ENCODE data around the gene ARHGAP15.

The ARHGAP15 gene

DNA sequence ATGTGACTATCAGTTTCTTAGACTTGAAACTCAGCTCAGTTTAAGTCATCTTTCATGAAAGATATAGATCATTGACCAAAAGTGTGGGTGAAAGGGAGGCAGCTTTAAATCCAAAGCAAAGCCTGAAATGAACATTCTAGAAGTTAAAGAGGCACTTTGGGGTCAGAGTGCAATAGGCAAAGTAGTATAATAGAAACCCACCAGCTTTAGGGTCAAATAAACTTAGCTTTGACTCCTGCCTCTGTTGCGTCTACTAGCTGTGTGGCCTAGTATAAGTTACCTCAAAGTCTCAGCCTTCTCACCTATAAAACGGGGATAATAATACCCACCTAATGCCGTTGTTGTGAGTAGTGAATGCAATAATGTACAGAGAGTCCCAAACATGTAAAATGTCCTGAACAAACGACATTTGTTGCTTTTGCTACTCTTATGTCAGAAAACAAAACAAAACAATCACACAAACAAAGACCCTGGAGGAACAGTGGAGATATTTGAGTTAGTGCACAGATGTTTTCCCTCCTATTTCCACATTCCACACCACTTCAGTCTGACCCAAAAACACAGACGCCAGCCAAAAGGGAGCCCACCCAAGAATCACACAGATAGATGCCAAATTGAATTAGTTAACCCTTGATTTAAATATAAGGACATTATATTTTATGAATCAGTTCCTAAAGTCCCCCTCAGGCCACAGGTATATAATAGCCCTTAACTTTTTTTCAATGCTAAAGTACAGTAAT lies 657.0 kb downstream of the ARHGAP15 start:
- no peak for DNase-seq

DNA sequence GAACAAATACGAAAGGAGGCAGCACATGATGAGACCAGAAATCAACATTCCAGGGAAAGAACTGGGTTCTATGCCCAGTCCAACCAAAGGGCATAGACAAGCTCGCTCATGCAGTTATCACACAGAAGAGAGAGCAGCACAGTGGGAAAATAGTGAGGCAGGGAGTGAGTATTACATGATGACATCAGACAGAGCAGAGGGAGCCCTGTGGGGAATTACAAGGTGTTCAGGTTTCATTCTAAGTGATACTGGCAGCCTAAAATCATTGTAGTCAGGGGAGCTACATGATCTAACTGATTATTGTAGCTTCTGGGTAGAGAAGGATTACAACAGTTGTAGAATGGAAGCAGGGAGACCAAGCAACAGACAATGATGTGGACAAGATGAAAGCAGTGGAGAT lies 658.5 kb downstream of the ARHGAP15 start:
- no peak for DNase-seq

DNA sequence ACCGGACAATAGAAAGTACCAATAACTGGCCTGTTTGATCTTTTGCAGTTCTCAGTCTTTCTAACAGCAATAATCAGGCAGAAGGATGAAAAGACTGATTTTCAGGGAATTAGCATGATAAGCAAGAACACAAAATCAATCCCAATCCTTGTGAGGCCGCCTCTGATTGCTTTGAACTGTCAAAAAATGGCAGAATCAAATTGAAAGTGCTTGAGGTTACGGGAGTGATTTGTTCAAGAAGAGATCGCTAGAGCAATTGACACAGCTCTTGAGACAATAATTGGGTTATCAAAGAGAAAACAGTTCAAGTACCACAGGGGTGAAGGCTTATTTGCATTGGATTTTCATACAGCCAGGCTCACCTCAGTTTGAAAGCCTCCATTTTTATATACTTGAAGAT lies 663.4 kb downstream of the ARHGAP15 start:
- DNase-seq: no peak

DNA sequence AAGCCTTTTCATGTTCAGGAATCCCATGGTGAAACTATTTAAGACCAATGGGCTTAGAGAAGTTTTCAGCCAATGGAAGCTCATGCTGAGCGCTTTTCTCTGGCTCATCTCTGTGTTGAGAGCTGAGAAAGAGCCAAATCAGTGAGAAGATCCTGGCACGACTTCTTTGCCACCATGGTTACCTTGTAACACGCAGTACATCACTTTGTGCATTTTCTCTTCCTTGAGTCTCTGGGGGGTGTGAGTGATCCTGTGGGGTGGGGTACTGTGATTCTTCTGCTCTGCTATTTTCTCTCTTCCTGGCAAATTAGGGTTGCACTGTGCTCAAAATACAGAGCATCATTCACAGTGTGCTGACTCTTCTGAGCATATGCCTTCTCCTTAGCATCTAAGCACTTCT lies 664.2 kb downstream of the ARHGAP15 start:
- no peak for DNase-seq

DNA sequence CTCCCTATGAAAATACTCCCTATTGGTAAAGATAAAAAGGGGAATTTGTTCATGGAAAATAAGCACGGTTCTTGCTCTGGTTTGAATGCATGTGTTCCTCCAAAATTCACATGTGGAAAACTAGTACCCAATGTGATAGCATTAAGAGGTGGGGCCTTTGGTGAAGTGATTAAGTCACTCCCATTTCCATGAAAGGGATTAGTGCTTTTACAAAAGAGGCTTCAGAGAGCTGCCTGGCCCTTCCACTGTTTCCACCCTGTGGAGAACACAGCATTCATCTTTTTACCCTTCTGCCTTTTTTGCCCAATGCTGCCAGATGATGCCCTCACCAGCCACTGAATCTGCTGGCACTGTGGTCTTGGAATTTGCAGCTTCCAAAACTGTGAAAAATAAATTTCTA lies 666.8 kb downstream of the ARHGAP15 start:
- DNase-seq: no peak

DNA sequence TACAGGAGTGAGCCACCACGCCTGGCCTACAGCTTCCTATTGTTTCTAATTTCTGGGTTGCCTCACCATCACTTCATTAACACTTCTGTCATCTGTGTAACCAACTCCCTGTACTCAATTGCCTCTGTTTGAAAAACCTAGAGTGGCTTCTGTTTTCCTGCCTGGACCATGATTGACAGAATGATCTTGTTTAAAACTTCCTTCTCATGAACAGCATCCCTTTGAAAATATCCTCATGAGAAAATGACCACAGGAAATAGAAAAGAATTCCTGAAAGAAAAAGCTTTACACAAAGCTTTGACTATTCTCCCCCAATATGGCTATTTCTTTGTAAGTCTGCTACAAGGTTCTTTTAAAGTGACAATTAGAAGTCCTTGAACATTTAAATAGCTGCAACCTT lies 672.3 kb downstream of the ARHGAP15 start:
- DNase-seq: no peak

DNA sequence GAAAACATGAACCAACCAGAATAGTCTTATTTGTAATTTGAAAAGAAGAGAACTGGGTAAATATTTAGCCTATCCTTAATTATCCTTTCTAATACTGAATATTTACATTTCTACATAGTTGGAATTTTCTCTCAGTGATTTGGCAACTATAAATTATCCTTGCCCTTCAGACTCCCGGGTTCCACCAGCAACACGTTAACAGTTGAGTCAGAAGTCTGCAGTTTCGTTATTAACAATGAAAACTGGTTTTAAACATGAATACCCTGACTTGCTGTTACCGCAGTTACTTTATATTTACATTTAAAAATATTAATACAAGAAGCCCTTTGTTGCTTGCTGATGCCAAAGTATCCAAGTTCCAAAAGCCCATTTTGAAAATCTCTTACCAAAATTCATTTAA lies 673.0 kb downstream of the ARHGAP15 start:
- no peak for DNase-seq

DNA sequence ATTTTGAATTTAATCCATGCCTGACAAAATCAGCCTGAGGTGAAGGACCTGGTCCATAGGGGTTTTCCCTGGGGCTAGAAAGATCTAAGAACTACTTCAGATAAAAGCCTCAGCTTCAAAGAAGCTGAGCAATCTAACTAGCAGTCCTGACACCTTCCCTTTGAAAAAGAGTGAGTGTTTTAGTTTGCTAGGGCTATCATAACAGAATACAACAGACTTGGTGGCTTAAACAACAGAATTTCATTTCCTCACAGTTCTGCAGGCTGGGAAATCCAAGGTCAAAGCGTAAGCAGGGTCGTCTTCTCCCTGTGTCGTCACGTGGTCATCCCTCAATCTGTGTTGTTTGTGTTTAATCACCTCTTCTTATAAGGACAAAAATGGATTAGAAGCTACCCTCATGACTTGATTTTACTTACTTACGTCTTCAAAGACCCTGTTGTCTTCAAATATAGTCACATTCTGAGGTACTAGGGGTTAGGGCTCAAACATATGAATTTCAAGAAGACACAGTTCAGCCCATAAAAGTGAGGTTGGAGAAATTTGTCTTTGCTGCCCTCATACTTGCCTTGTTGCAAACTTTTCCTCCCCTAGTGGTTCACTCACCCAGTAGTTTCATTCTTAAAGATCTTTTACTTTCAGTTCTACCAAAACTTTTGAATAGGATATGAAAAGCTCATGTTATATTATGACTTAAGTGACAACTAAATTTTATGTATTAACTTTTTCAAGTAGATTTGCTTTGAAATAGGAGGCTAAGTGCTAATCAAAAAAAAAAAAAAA lies 673.8 kb downstream of the ARHGAP15 start:
- no peak for DNase-seq

DNA sequence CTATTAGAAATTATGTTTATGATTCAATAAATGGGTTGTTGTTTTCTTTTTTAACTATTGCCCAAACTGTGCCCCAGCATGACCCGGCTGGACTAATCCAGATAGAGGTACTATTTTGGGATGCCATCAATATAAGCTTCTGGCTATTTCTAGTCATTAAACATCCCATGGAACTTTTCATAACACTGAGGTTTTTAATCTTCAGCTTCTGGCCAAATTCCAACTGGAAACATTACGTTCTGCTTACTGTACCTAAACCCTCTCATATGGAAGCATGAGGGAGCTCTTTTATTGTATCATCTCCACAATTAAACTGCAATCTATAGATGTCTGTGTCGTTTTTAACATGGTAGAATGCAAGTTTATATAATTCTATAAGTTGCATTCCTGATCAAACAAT lies 674.7 kb downstream of the ARHGAP15 start:
- DNase-seq: no peak

DNA sequence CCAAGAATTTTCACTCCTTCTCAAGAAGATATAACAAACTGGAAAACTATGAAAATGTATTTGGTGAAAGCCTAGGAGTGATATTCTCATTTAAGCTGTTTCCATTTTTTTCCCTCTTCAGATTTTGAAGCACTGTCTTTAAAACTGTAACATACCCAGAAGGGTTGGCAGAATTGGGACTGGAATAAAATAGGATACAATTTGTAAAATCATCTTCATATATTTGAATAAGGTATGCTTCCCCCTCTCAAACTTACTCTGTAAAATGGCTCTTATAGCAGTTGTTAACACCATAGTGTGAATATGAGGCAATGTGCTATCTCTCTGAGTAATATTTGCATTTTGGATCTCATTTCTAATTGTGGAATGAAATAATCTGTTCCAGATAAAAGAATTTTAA lies 676.4 kb downstream of the ARHGAP15 start:
- no peak for DNase-seq

DNA sequence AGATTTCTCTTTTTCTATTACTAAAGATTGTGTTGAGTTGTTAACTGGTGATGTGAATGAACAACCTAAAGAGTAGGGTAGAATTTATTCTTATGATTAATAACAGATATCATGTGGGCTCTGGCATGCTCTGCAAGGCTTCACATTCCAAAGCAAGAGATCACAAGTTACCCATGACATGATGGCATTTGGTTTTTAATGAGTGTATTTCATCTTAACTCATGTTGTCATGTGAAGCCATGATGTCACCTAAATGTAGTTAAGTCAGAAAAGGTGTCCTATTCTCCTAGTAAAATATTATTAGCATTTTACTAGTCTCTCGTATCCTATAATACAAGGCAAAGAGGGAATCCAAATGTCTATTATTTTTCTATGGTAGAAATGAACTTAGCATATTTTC lies 678.0 kb downstream of the ARHGAP15 start:
- DNase-seq: no peak

DNA sequence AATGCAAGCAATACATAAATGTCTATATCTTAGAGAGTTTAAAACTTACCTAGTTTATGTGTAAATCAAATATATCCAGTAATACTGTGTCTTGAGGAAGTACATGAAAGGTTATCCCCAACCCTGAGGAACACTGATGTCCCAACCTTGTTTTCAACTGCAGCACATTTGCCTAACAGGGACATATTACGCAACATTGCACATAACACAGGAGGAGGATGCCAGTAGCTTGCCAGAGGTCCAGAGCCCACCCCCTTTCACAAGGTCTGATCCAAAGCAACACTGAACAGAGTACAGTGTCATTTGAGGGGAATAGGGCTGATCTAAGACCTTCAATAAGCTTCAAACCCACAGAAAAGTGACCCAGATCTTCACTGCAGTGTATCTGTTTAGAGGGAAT lies 678.5 kb downstream of the ARHGAP15 start:
- DNase-seq: no peak

DNA sequence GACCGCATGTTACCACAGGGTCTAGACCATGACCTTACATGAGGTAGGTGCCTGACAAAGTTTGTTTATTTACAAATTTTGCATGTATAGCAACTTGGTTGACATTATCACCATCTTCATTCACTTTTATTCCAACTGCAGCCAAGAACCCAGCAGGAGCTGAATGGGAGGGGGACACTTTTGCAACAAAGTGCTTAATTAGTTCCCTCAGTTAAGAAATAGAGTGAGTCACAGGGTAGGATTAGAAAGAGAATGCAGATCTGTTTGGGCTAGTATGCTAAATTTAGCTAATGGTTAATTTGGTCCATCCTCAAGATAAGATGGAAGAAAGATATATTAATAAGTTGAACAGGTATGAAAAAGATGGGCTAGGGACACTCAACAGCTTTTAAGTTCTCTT lies 678.9 kb downstream of the ARHGAP15 start:
- no peak for DNase-seq

DNA sequence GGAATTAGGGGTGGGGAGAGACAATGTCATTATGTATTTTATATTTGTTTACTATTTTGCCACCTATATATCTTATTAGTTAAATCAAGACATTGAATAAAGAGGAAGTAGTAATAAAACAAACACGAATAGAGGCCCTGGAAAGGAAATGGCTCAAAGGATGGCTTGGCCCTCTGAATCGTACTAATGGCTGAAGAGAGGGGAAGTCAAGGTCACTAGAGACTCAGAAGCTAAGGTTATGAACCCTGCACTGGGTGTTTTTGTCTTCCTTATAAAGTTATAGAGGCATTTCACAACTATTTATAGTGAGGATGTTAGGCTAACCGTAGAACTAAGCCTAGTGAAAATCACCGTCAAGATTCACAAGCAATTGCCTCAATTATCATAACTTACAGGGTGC lies 685.9 kb downstream of the ARHGAP15 start:
- no peak for DNase-seq

DNA sequence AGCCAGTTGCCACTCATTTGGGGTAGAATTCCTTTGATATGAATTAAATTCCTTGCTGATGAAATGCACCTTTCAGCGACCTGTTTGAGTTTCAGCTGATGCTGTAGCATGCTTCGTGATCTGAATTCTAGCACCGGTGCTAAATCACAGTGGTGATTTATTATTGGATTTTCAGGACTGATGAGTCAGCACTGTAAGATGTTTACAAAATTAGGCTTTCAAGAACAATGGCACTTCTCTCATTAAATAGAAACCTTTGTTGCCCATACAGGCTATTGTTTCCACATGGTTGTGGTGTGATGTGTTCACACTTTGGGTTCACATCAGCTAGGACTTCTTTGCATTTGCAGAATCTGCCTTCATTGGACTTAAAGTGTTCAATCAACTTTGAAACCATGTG lies 687.7 kb downstream of the ARHGAP15 start:
- DNase-seq: no peak
